GM12892 (cell line): Measurements from ENCODE around the gene PIK3CB.

Source experiments
- POLR2A ChIP-seq: IDR thresholded peaks from 2 replicates; pipeline ENCODE4 v1.6.1; 2011; ENCODE audit warnings: low read depth, low read length, control low read depth
- POLR2AphosphoS5 ChIP-seq: IDR thresholded peaks from 2 replicates; pipeline ENCODE4 v1.6.1; 2011; ENCODE audit warnings: low read depth, low read length, control low read depth

DNA sequence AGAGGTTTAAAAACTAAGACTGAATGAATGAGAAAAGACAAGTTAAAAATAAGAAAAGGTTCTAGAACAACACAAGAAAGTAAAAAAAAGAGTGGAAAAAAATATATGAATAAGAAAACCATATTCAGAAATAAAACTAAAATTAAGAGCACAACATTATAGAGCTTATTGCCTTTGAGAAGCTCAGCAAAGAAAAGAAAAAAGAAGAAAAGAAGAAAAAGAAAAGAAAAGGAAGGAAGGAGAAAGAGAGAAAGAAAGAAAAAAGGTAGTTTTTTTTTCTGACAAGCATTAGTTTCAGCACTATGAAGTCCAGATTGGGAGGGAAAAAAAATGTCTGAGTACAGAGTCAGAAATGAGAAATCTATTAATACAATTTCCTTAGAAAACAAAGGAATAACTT is 144.7 kb downstream of the PIK3CB start:
- TF ChIP-seq POLR2AphosphoS5 (no peak), POLR2A (no peak)
